ENCODE results near the gene FLRT1. TPM values are rescaled to one million over a fixed set of nuclear protein-coding genes. Genes with fewer than 3 reads are reported as not detected.

FLRT1 gene
- total and polyA plus RNA-seq, 2 donors (not counting 1 experiment from before 2014, with no cell fraction given): 0.02 to 0.17 TPM

GRCh38 chr11:63986932-63987513 lies 48.7 kb upstream of the FLRT1 start:
- H3K9ac ChIP-seq (ENCODE audit: insufficient read depth, low read length): peak overlapping the region; percentile 95
- H3K27ac ChIP-seq (ENCODE audit: insufficient read depth, low read length): peak overlapping the region; percentile 79
- no peaks in the 10 kb centered on the region for H4K20me1 ChIP-seq (ENCODE audit: control insufficient read depth, extremely low read depth, insufficient read depth, low read length)
- no peak for DNase-seq (ENCODE audit: low read depth in 2 of 2)
- TF ChIP-seq CTCF (conservative IDR thresholded peaks at IDR 0.05 in 1 of 2, IDR thresholded peaks at IDR 0.05 in 1 of 2; ENCODE audit: low read depth in 1 of 2, low read length in 2 of 2) (no peak), EZH2 (IDR thresholded peaks at IDR 0.05; ENCODE audit: low read length, missing control alignments) (no peak)
- peak overlapping the region; percentile 93 for H3K4me2 ChIP-seq (ENCODE audit: extremely low read depth, insufficient read depth, low read length)
- H3K36me3 ChIP-seq (ENCODE audit: control insufficient read depth, insufficient read depth, low read length): peaks cover 11% of the 10 kb centered on the region
- no peaks in the 10 kb centered on the region for H3K27me3 ChIP-seq (ENCODE audit: control insufficient read depth, insufficient read depth, low read length)
- peaks cover 33% of the 10 kb centered on the region for H3K79me2 ChIP-seq (ENCODE audit: control insufficient read depth, insufficient read depth, low read length)
- H3K4me1 ChIP-seq (ENCODE audit: control insufficient read depth, extremely low read depth, insufficient read depth, low read length): peaks cover 8% of the 10 kb centered on the region
- no peaks in the 10 kb centered on the region for H3K9me3 ChIP-seq (ENCODE audit: control insufficient read depth, insufficient read depth, low read depth, low read length)
- no peak overlapping the region for H2AFZ ChIP-seq (ENCODE audit: low read length)
- H3K4me3 ChIP-seq (replicated peaks in 1 of 4; ENCODE audit: control extremely low read depth in 1 of 4, insufficient read depth in 1 of 4, low read depth in 3 of 4, low read length in 4 of 4): peak overlapping the region; percentile 69 to 96 (median 92)

GRCh38 chr11:63991558-63991957 lies 44.2 kb upstream of the FLRT1 start:
- Histone ChIP-seq H4K20me1 (ENCODE audit: control insufficient read depth, extremely low read depth, insufficient read depth, low read length) (no peaks in the 10 kb centered on the region), H3K79me2 (ENCODE audit: control insufficient read depth, insufficient read depth, low read length) (peaks cover 29% of the 10 kb centered on the region), H3K9ac (ENCODE audit: insufficient read depth, low read length) (no peak overlapping the region), H3K9me3 (ENCODE audit: control insufficient read depth, insufficient read depth, low read depth, low read length) (no peaks in the 10 kb centered on the region), H3K27me3 (ENCODE audit: control insufficient read depth, insufficient read depth, low read length) (no peaks in the 10 kb centered on the region), H2AFZ (ENCODE audit: low read length) (no peak overlapping the region), H3K4me1 (ENCODE audit: control insufficient read depth, extremely low read depth, insufficient read depth, low read length) (peaks cover 5% of the 10 kb centered on the region), H3K4me2 (ENCODE audit: extremely low read depth, insufficient read depth, low read length) (no peak overlapping the region), H3K36me3 (ENCODE audit: control insufficient read depth, insufficient read depth, low read length) (peaks cover 12% of the 10 kb centered on the region), H3K27ac (ENCODE audit: insufficient read depth, low read length) (no peak overlapping the region), H3K4me3 (replicated peaks in 1 of 4; ENCODE audit: control extremely low read depth in 1 of 4, insufficient read depth in 1 of 4, low read depth in 3 of 4, low read length in 4 of 4) (no peak overlapping the region)
- no peak for TF ChIP-seq EZH2 (IDR thresholded peaks at IDR 0.05; ENCODE audit: low read length, missing control alignments)
- DNase-seq (ENCODE audit: low read depth in 2 of 2): no peak

GRCh38 chr11:63993100-63993499 lies 42.6 kb upstream of the FLRT1 start:
- Histone ChIP-seq H3K9ac (ENCODE audit: insufficient read depth, low read length) (no peak overlapping the region), H3K27me3 (ENCODE audit: control insufficient read depth, insufficient read depth, low read length) (no peaks in the 10 kb centered on the region), H3K4me2 (ENCODE audit: extremely low read depth, insufficient read depth, low read length) (no peak overlapping the region), H3K36me3 (ENCODE audit: control insufficient read depth, insufficient read depth, low read length) (peaks cover 20% of the 10 kb centered on the region), H3K9me3 (ENCODE audit: control insufficient read depth, insufficient read depth, low read depth, low read length) (no peaks in the 10 kb centered on the region), H3K79me2 (ENCODE audit: control insufficient read depth, insufficient read depth, low read length) (peaks cover 13% of the 10 kb centered on the region), H3K4me3 (replicated peaks in 1 of 4; ENCODE audit: control extremely low read depth in 1 of 4, insufficient read depth in 1 of 4, low read depth in 3 of 4, low read length in 4 of 4) (no peak overlapping the region), H4K20me1 (ENCODE audit: control insufficient read depth, extremely low read depth, insufficient read depth, low read length) (no peaks in the 10 kb centered on the region), H3K4me1 (ENCODE audit: control insufficient read depth, extremely low read depth, insufficient read depth, low read length) (no peaks in the 10 kb centered on the region), H2AFZ (ENCODE audit: low read length) (no peak overlapping the region), H3K27ac (ENCODE audit: insufficient read depth, low read length) (no peak overlapping the region)
- TF ChIP-seq EZH2 (IDR thresholded peaks at IDR 0.05; ENCODE audit: low read length, missing control alignments) (no peak), CTCF (conservative IDR thresholded peaks at IDR 0.05 in 1 of 2, IDR thresholded peaks at IDR 0.05 in 1 of 2; ENCODE audit: low read depth in 1 of 2, low read length in 2 of 2) (no peak)
- no peak for DNase-seq (ENCODE audit: low read depth in 2 of 2)

All from fibroblast of lung (primary cell).